GM18511 (cell line): ENCODE measurements around the gene OPRM1.
A peak's percentile ranks its signal among the peaks of the same experiment; 100 is the strongest.
"Not testable (repeated sequence)": the region's sequence is repeated elsewhere in the genome, so short reads cannot be mapped to it uniquely, and the experiment has no call there.

Experiments
- ATAC-seq: cut with Tn5 transposase; IDR thresholded peaks from one replicate; pipeline ENCODE4 v1.9.1; 2021; ENCODE audit warnings: mild to moderate bottlenecking, moderate library complexity; ENCODE audit not compliant: unreplicated experiment

Gene OPRM1

DNA sequence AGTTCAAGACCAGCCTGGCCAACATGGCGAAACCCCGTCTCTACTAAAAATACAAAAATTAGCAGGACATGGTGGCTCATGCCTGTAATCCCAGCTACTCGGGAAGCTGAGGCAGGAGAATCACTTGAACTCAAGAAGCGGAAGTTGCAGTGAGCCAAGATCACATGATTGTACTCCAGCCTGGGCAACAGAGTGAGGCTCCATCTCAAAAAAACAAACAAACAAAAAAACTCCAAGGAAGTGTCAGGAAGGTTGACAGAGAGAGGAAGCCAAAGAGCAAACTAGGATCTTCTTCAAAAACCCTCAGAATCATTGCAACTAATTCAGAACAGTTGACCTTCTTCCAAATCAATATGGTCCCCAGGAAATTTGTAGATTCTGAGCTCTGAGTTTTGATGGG is 162.6 kb downstream of the OPRM1 start:
- ATAC-seq: not testable (repeated sequence)

GRCh38 chr6:154202339-154202738 is 163.3 kb downstream of the OPRM1 start:
- ATAC-seq: no peak

GRCh38 chr6:154202958-154203357 is 163.9 kb downstream of the OPRM1 start:
- ATAC-seq: no peak

GRCh38 chr6:154206141-154206540 is 167.1 kb downstream of the OPRM1 start:
- no peak for ATAC-seq

GRCh38 chr6:154206996-154207395 is 168.0 kb downstream of the OPRM1 start:
- ATAC-seq: no peak

DNA sequence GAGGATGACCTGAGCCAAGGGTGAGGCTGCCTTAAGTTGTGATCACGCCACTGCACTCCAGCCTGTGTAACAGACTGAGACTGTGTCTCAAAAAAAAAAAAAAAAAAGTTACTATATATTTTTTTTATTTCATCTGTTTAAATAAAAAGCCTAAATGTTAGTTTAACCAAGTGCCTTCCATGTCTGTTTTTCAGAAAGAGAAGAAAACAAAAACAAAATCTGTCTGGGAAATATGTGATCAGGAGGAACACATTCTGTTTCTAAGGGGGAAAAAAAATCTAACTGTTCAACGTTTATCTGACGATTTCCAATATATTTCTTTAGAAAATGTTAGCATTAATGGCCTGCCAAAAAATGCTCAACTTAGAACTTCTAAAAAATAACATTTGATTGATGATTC is 170.5 kb downstream of the OPRM1 start:
- no peak for ATAC-seq

DNA sequence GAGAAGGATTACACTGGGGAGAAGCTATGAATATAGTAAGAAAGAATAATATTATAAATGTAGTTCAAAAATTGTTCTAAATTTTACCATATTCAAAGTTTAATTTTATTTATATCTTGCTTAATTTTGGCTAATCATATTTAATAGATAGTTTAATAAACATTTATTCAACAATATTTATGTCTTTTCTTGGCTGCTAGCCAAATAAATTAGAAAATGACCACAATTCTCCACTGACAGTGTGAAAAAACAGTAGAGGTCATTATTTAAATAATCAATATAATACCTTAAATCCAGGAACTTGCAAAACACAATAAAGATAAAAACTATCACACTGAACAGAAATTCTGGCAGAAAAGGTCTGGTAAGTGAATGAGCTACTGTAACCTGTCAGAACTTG is 171.6 kb downstream of the OPRM1 start:
- no peak for ATAC-seq

GRCh38 chr6:154213782-154214181 is 174.7 kb downstream of the OPRM1 start:
- ATAC-seq: no peak

DNA sequence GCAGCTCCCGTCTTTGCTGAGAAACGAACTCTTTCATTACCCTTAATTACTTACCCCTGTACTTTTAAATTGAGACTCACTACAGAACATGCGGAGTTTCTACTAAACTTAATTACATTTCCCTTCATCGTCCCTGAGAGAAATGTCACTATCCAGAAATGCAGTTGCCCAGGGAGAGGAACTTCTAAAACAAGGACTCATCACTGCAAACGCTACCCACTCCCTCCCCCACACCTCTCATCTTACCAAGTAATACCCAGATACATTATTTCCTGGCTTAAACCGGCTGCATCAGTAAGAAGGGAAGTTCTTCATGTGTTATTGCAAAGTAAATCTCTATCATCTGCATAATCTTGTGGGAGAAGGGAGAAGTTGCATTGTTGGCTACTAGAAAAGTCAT is 179.3 kb downstream of the OPRM1 start:
- no peak for ATAC-seq

DNA sequence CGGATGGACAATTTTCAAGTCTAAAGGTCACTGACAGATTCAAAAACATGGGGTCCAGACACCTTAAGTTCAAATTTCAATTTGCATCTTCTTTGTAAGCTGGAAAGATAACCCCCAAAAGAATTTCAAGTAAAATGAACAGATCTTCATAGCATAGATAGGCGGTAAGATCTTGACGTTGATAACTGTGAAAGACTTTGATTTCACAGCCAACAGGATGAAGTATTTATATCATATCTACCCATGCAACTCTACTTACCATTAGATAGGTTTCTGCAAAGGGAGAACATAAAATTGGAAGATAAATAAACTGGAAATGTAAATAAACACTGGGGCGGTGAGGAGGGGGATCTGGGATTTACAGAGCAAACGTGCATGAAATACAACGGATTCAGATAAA is 179.7 kb downstream of the OPRM1 start:
- ATAC-seq: no peak

DNA sequence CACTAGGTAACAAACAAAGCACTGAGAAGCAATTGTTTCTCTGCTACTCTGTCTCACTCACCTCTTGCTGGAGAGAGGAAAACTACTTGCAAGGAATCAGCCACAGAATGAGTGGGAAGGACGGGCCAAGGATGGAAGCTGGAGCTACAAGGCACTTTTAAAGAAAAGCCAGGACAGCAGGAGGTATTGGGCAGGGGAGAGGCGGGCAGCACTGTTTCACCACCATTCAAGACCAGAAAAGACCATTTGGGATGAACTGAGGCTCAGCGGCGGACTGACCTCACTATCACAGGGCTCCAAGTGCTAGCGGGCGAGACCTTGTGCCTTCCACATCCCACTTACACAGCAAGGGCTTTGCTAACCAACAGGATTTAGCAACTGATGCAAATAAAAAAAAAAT is 180.2 kb downstream of the OPRM1 start:
- no peak for ATAC-seq

- ATAC-seq: no peak
Measured at GRCh38 chr6:154222716-154223115, 183.7 kb downstream of the OPRM1 start.

- no peak for ATAC-seq
Measured at GRCh38 chr6:154223296-154223695, 184.3 kb downstream of the OPRM1 start.

DNA sequence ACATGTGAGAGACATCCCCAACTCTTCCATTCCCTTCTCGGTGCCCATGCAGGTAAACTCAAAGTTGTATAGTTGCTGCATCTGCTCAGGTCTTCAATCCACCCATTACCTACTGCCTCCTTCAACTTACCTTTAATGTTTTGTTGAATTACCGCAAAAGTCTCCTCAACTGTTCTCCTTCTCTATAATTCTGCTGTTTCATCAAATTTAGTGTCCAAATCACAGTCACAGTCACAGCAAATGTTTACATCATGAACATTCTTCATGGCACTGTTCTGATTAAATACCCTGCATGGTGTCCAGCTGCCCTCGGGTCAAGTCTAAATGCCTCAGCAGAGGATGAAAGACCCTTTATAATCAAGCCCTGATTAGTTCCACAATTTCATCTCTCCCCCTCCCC is 187.4 kb downstream of the OPRM1 start:
- no peak for ATAC-seq

GRCh38 chr6:154227862-154228520 is 189.0 kb downstream of the OPRM1 start:
- ATAC-seq: no peak

GRCh38 chr6:154228521-154228905 is 189.5 kb downstream of the OPRM1 start:
- ATAC-seq: no peak

- peak; percentile 47 for ATAC-seq
Measured at GRCh38 chr6:154229786-154230185, 190.7 kb downstream of the OPRM1 start.

- no peak for ATAC-seq
Measured at GRCh38 chr6:154230393-154230792, 191.4 kb downstream of the OPRM1 start.

- no peak for ATAC-seq
Measured at GRCh38 chr6:154230910-154231595, 192.0 kb downstream of the OPRM1 start.

GRCh38 chr6:154232013-154232910 is 193.2 kb downstream of the OPRM1 start:
- no peak for ATAC-seq

DNA sequence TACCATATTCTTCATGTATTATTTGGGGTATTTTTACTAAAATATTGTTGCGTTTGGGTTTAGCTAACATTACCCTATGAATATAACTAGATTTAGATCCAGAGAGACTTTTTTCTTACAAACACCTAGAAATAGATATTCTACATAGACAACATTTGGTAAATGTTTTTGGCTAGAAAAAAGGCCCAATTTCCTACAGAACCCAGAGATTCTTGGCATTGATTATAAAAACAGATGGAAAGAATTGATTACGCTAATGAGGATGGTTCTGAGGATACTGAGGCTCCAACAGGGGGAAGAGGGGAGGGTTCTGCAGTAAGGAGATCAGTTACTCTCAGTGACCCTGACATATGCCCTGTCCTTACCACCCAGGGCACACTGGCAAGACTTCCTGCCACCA is 194.3 kb downstream of the OPRM1 start:
- ATAC-seq: no peak
